ENCODE measurements around the gene AGBL1. TPM values are rescaled to one million over a fixed set of nuclear protein-coding genes. Genes with fewer than 3 reads are reported as not detected.

AGBL1 gene
- total and polyA plus RNA-seq, 4 donors = 0.08 to 147 (median 4.7) TPM

GRCh38 chr15:86164232-86164898, 84.7 kb downstream of the AGBL1 start:
- no peaks in the 10 kb centered on the region for H3K9me3 ChIP-seq (ENCODE audit: control insufficient read depth in 4 of 4, insufficient read depth in 3 of 4, low read length in 3 of 4)
- H3K4me1 ChIP-seq (ENCODE audit: control insufficient read depth in 5 of 5, insufficient read depth in 5 of 5, low read length in 5 of 5) = peaks cover 0 to 5% (median 0%) of the 10 kb centered on the region in 5 donors
- H3K36me3 ChIP-seq (ENCODE audit: control insufficient read depth in 4 of 4, insufficient read depth in 4 of 4, low read length in 4 of 4) = no peaks in the 10 kb centered on the region
- DNase-seq (no peak), ATAC-seq (ENCODE audit: insufficient read depth, low FRiP score) (no peak)
- no peak for TF ChIP-seq CTCF (IDR thresholded peaks at IDR 0.05; ENCODE audit: control extremely low read depth, extremely low read depth)
- H3K9ac ChIP-seq (ENCODE audit: insufficient read depth in 1 of 2, low read length in 2 of 2) = no peak overlapping the region
- H3K27me3 ChIP-seq (ENCODE audit: control insufficient read depth in 3 of 3, insufficient read depth in 3 of 3, low read length in 2 of 3) = peaks cover 0 to 2% (median 0%) of the 10 kb centered on the region in 3 donors
- no peak overlapping the region for H3K4me3 ChIP-seq
- H3K27ac ChIP-seq (ENCODE audit: low read depth in 1 of 2, low read length in 1 of 2) = no peak overlapping the region
- WGBS, 2 donors = 42 to 50% methylated on average over 8 of the region's 8 CpGs

DNA sequence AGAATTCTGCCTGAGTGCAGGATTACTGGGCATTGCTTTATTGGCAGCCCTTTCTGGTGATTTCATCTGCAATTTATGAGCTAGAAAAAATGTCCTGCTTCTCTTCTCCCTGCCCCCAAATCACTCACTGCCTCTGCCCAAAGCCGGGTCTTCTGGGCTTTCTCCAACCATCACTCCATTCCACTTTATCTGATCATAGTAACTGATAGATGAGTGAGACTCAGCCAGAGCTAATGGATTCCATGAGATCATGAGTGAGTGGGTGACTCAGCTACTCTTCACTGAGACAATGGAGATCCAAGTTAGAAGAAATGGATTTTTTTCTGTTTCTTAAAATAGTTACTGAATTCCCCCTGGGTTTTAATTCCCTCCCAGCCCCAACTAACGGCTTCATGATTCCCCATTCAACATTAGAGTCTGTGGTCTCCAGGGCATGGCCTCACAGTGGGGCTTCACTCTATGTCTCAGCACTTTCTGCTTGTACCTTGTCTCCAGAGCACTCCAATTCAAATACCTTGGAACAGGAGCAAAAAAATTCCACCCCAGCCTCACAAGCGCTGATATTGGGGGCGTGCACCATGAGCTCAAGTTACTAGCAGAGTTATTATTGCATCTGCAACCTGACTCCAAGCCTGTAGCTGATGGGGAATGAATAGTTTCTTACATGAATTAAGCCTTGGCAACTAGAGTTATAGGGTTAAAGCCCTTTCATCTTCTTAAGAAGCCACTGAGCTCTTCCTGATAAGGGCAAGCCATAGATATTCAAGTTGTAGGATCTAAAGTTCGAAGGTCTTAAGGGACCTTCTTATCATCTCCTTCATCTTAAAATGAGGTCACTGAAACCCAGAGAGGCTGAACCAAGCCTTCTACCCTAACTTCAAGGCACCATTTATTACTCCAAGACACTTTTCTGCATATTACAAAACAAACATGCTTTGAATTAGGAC, 85.9 kb downstream of the AGBL1 start:
- H3K27me3 ChIP-seq (ENCODE audit: control insufficient read depth in 3 of 3, insufficient read depth in 3 of 3, low read length in 2 of 3) = peaks cover 0 to 2% (median 0%) of the 10 kb centered on the region in 3 donors
- H3K36me3 ChIP-seq (ENCODE audit: control insufficient read depth in 4 of 4, insufficient read depth in 4 of 4, low read length in 4 of 4) = no peaks in the 10 kb centered on the region
- peak; percentile 12 to 39 (median 14) for DNase-seq
- no peak overlapping the region for H3K4me3 ChIP-seq
- H3K9me3 ChIP-seq (ENCODE audit: control insufficient read depth in 4 of 4, insufficient read depth in 3 of 4, low read length in 3 of 4) = no peaks in the 10 kb centered on the region
- no peak for TF ChIP-seq CTCF (IDR thresholded peaks at IDR 0.05; ENCODE audit: control extremely low read depth, extremely low read depth)
- H3K9ac ChIP-seq (ENCODE audit: insufficient read depth in 1 of 2, low read length in 2 of 2) = no peak overlapping the region
- no peak for ATAC-seq (ENCODE audit: insufficient read depth, low FRiP score)
- WGBS, 2 donors = 69 to 79% methylated on average over 5 of the region's 5 CpGs
- H3K27ac ChIP-seq (ENCODE audit: low read depth in 1 of 2, low read length in 1 of 2) = no peak overlapping the region
- H3K4me1 ChIP-seq (ENCODE audit: control insufficient read depth in 5 of 5, insufficient read depth in 5 of 5, low read length in 5 of 5) = peaks cover 0 to 5% (median 0%) of the 10 kb centered on the region in 5 donors

DNA sequence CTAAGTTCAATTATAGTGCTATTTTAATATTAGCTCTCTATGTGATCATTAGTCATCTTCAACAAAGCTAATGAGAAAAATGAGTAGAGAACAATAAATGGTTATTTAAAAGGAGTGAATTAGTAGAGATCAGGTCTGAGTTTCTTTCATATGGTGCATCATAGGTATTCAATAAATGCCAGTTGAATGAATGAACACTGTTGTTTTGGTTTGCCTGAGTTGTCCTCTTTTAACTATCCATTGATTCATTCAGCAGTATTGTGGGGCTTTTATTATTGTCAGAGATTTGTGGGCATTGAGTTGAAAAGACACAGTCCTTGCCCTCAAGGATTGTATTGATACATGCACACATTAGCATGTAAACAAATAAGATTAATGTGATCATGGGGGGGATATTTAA, 88.2 kb downstream of the AGBL1 start:
- Histone ChIP-seq H3K9me3 (ENCODE audit: control insufficient read depth in 4 of 4, insufficient read depth in 3 of 4, low read length in 3 of 4) (no peaks in the 10 kb centered on the region), H3K36me3 (ENCODE audit: control insufficient read depth in 4 of 4, insufficient read depth in 4 of 4, low read length in 4 of 4) (no peaks in the 10 kb centered on the region), H3K4me3 (no peak overlapping the region), H3K4me1 (ENCODE audit: control insufficient read depth in 5 of 5, insufficient read depth in 5 of 5, low read length in 5 of 5) (peaks cover 0 to 5% (median 0%) of the 10 kb centered on the region in 5 donors), H3K9ac (ENCODE audit: insufficient read depth in 1 of 2, low read length in 2 of 2) (no peak overlapping the region), H3K27ac (ENCODE audit: low read depth in 1 of 2, low read length in 1 of 2) (no peak overlapping the region), H3K27me3 (ENCODE audit: control insufficient read depth in 3 of 3, insufficient read depth in 3 of 3, low read length in 2 of 3) (no peaks in the 10 kb centered on the region)
- no peak for TF ChIP-seq CTCF (IDR thresholded peaks at IDR 0.05; ENCODE audit: control extremely low read depth, extremely low read depth)
- DNase-seq (no peak), ATAC-seq (ENCODE audit: insufficient read depth, low FRiP score) (no peak)
